Measurements from ENCODE around the gene SDK1.
"Not testable (repeated sequence)": the region's sequence is repeated elsewhere in the genome, so short reads cannot be mapped to it uniquely, and the experiment has no call there.

Gene SDK1

GRCh38 chr7:4245135-4245865, 944.2 kb downstream of the SDK1 start:
- DNase-seq = no peak

- DNase-seq = no peak
Measured at GRCh38 chr7:4245866-4246470, 944.9 kb downstream of the SDK1 start.

GRCh38 chr7:4246536-4246935, 945.5 kb downstream of the SDK1 start:
- no peak for DNase-seq

GRCh38 chr7:4247106-4247876, 946.2 kb downstream of the SDK1 start:
- DNase-seq = no peak

DNA sequence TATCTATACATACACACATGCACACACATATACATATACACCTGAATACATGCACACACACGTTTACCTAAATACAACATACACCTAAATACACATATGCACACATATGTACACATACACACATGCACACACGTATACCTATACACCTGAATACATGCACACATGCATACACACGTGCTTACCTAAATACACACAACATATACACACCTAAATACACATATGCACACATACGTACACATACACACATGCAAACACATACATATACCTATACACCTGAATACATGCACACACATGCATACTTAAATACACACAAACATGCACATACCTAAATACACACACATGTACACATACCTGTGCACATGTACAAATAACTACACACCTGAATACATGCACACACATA, 947.2 kb downstream of the SDK1 start:
- DNase-seq = no peak

DNA sequence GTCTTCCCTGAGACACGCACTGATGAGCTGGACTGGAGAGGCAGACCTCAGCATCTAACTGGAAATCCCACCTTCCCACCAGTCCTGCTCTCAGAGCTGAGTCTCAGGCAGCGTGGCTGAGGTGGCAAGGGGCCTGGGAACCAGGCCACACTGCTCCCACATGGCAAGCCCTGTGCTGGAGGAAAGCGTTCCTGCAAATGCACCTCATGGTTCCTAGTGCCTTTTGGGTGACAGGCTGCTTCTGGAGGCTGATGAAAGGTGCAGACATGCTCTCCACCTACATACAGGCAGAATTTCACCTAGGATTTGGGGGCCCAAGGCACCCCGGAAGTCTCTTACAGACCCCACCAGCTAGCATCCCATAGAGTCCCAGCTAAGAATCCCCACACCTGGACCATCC, 948.2 kb downstream of the SDK1 start:
- no peak for DNase-seq

- no peak for DNase-seq
Measured at GRCh38 chr7:4255336-4255735, 954.3 kb downstream of the SDK1 start.

DNA sequence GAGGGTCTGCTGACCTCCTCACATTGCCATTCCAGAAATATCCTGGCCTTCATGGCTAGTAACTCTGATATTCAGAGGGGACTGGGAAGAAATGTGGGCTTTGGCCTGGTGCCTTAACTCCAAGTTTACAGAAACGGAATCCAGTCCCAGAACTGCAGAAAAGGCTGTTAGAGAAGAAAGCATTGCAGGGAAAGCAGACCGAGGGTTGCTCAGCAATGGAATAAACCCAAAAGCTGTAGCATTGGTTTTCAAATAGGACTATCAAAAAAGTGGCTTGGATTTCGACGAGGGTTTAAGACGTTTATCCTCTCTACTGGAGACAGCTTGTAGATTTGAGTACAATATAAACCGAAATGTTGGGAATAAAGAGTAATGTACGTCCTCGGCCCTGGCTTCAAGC, 955.2 kb downstream of the SDK1 start:
- no peak for DNase-seq

DNA sequence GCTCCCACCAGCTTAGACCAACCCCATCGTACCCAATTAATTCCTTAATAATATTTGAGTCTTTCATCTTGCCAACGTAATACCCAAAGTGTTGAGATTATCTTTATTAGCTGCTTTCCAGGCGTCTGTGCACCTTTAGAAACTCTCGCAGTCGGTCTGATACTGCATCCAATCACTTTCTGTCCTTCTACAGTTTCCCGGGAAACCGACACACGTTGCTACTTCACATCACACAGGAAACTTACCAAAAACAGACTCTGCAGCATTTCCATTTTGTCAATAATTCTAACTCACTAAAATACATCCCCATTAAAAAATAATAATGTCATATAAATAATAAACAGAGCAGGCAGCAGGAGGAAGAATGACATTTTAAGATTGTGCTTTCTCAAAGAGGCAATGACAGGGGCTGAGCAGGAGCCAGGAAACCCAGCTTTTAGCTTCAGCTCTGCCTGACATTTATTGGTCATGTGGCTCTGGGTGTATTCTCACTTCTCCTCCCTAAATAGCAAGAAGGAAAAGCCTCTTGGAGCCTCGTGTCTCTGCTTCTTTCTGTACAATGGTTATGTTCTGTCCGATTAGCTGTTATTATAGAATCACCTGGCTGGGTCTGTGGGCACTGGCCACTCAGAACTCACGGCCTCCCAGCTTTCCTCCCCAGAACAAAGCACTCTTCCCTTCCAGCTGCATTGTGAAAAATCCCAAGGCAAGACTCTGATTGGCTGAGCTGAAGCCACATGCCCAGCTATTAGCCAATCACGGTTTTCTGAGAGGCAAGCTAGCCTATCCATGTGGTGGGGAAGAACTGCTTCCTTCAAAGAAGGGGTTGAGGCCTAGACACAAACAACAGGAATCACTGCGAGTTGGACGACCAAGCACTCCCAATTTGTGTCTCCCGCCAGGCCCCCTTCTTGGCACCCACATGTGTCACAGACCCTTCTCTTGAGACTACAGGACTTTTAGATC, 956.4 kb downstream of the SDK1 start:
- no peak for DNase-seq

DNA sequence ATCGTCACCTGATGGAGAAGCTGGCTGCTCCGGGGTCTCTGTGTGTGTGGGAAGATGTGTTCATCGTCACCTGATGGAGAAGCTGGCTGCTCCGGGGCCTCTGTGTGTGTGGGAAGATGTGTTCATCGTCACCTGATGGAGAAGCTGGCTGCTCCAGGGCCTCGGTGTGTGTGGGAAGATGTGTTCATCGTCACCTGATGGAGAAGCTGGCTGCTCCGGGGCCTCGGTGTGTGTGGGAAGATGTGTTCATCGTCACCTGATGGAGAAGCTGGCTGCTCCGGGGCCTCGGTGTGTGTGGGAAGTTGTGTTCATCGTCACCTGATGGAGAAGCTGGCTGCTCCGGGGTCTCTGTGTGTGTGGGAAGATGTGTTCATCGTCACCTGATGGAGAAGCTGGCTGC, 959.1 kb downstream of the SDK1 start:
- not testable (repeated sequence) for DNase-seq

DNA sequence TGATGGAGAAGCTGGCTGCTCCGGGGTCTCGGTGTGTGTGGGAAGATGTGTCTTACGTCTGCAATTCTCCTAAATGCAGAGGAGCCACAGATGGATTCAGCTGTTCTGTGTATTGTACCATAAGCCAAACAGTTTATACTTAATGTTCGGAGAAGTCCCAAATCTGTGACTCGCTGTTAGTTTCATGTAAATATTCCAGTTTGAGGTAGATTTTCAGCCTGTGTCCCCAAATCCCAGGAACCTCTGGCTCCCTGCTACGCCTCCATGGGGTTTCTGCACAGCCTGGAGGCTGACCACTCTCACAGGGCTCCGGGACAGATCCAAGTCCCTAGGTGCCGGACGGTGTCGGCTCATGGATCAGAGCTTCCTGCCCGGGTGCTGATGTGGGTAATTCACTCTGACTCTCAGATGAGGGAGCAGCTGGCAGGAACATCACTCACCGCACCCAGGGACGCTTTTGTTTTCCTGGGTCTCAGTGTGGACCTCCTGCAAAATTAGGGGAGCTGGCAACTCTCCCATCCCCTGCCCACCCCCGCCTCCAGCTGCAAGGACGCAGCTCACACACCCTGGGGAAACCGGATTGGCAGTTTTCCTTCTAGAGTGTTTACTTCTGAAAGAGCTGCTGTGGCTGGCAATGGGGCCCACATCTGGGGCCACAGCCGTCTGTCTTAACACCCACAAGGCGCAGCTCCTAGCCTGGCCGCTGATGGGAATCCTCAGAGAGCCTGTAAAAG, 960.0 kb downstream of the SDK1 start:
- DNase-seq = no peak

DNA sequence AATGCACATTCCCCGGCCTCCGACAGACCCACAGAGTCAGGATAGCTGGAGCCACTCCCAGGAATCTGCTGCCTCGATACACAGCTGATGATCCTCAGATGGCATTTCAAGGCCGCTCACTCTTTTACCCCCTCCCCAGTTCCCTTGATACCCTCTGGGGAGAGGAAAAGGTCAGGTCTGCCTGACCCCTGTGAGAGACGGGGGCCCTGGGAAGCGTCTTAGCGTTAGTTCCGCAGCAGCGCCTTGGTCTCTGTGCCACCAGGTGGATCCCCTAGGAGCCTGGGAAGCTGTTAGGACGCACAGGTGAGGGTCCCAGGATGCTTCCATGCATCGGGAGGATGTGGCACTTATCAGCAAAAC, 960.5 kb downstream of the SDK1 start:
- no peak for DNase-seq

GRCh38 chr7:4264206-4264605, 963.2 kb downstream of the SDK1 start:
- DNase-seq = not testable (repeated sequence)

- DNase-seq = no peak
Measured at GRCh38 chr7:4265066-4265465, 964.0 kb downstream of the SDK1 start.

DNA sequence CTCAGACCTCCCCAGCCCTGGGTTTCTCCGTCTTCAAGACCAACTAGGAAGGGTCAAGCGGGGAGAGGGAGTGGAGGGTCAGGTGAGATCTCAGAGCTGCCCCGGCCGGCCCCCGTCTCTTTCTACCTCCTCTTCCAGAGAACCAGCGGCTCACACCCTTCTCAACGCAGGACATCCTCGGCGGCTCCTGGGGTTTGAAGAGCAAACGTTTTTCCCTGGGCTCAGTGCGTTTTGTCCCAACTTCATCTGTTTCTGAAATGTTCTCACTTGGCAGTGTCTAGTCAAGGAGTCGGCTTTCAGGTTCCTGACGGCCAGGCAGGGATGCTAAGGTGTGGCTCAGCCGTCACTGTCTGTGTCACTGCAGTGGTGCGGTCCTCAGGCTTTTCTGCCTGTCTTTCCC, 964.6 kb downstream of the SDK1 start:
- DNase-seq = no peak

DNA sequence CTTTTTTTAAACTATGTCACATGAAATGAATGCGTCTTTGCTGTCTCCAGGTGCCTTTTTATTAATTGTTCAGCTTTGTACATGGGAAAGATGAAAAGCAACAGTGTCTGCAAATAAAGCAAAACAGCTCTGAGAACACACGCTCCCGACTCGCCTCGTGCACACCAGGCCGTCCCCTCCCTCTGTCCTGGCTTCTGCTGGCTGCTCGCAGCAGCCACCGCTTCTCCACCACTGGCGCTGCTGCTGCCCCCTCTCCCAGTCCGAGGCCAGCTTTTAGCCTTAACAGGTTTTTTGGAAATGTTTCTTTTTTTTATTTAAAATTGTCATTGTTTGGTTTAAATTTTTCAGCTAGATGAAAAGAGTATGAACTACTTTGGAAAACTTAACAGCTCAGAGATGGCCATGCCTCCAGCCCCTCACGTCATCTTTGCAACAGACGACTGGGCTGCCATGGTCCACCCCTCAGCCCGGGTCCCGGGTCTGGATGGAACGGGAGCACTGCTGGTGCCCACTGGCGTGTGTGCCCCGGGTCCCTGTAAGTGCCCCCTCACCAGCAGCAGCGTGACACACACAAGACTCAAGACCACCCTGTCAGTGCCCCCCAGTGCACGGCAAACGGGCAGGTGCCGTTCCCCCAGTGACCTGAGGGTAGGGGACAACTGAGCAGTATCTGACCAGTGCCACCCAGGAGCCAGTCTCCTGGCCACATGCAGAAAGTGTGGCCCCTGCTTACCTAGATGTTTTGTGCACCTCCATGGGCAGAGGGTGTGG, 965.4 kb downstream of the SDK1 start:
- DNase-seq = no peak

DNA sequence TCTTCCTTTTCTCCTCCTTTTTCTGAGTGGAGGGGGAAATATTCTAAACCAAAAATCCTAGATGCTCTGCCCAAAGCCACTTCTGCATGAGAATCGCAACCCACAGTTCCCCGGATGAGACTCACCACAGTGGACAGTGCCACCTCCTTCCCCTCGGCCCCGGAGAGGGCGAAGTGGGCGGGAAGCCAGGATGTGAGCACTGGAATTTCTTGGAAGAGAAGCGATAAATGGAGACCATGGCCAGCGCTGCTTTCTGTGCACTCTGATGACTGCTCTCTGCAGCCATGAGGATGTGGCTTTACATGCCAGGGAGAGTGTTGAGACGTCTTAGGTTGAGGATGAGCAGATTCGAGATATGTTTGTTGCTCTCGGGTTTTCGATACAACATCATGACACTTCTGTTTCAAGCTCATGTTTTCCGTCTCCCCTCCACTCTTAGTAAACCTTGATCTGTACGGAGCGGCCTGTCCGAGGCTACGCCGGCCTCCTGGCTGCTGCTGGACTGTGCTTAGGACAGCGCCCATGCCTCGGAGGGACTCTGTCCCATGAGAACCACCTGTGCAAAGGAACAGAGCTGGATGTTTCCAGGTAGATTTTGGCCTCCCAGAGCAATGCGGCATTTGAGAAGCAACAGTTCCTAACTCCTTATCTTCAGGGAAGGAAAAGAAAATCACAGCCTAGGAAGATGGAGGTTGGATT, 966.4 kb downstream of the SDK1 start:
- DNase-seq = no peak

DNA sequence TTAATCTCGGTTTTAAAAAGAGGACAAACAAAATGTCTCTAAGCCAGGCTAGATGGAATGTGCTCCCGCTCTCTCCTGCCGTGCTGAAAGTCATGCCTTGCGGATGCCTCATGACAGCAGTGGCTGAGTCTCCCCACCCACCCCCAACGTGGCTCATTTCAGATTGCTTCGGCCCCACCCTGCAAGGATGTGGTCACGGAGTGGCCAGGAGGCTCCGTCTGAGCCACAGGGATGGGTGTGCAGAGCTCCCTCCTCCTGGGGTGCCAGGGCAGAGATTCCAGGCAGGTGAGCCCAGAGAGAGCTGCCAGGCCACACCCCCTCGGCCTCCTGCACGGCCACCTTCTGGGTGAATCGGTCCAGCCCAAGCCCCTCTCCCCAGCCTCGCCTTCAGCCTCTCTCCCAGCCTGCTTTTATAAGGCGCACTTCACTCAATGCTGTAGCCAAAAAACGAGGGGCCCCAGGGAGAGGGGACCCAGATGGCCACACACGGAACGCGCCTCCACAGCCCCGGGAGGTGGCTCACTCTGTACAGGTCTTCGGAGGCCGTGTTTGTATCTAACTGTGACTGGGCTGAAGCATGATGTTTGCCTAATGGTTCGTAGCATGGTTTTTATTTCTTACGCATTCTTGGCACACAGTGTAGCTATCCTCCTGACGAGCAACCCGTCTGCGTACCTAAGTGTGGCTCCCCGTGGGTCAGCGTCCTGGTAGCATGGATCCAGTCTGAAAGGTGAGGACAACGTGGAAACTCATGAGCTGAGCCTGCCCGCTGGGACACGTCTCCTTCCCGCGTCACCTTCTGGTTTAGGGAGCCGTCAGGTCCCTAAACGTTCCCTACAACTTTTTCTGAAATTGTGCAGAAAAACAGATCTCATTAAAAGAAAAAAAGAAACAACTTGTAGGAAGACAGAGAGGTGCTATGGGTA, 967.3 kb downstream of the SDK1 start:
- DNase-seq = no peak

GRCh38 chr7:4269086-4269485, 968.0 kb downstream of the SDK1 start:
- no peak for DNase-seq

DNA sequence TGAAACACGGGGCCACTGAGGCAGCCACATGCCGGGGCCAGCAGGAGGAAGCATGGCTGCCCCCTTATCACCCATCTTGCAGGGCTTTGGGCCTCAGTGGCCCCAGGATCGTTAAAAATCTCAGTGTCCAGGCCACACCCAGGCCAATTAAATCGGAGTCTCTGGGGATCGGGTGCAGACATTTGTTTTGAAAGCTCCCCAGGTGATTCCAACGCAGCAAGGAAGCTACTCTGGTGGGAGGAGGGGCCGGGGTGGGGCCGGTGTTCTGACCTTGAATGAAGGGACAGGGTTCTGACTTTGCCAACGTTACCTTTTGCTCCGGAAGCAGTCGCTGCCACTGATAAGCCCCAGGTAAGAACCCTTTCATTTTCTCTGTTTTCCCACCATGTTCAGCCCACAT, 968.7 kb downstream of the SDK1 start:
- no peak for DNase-seq

Data from inflammatory macrophage treated with lipopolysaccharide for 1 hour (primary cell).